GF-D8 (cell line): ENCODE measurements around the gene PCP2.

ENCODE experiments used
- DNase-seq: peaks from one replicate; lab custom pipeline; 2025; lab: John Stamatoyannopoulos, UW

Gene PCP2

DNA sequence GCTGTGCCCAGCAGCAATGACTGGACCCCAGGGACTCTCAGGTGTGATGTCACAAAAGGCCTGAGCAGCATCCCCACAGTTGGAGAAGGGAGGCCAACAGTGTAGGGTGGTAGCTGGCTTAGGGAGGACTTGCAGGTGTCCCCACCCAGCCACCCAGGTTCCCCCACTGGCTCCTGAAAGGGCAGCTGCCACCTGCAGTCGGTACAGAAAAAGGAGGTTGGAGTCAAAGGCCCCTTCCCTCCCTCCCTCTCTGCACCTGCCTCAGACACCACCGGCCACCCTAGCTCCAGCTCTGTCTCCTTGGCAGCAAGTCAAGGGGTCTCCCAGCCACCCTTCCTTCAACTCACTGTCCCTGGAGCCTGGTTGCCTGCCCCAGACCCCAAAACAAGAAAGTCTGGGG is at the start of gene PCP2:
Gene PCP2 (minus strand): TSS at position 22 of the 400 bp plus-strand sequence. CDS start 262 bp downstream, outside the sequence.
- DNase-seq = no peak

DNA sequence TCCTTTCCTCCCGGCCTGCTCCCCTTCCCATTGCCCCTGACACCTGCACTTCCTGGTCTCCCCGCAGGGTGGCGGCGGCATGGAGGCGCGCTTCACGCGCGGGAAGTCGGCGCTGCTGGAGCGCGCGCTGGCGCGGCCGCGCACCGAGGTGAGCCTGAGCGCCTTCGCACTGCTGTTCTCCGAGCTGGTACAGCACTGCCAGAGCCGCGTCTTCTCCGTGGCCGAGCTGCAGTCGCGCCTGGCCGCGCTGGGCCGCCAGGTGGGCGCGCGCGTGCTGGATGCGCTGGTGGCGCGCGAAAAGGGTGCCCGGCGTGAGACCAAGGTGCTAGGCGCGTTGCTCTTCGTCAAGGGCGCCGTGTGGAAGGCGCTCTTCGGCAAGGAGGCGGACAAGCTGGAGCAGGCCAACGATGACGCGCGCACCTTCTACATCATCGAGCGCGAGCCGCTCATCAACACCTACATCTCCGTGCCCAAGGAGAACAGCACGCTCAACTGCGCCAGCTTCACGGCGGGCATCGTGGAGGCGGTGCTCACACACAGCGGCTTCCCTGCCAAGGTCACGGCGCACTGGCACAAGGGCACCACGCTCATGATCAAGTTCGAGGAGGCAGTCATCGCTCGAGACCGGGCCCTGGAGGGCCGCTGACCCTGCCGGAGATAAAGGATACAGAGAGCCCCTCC is 48.8 kb upstream of the PCP2 start:
- DNase-seq = no peak

DNA sequence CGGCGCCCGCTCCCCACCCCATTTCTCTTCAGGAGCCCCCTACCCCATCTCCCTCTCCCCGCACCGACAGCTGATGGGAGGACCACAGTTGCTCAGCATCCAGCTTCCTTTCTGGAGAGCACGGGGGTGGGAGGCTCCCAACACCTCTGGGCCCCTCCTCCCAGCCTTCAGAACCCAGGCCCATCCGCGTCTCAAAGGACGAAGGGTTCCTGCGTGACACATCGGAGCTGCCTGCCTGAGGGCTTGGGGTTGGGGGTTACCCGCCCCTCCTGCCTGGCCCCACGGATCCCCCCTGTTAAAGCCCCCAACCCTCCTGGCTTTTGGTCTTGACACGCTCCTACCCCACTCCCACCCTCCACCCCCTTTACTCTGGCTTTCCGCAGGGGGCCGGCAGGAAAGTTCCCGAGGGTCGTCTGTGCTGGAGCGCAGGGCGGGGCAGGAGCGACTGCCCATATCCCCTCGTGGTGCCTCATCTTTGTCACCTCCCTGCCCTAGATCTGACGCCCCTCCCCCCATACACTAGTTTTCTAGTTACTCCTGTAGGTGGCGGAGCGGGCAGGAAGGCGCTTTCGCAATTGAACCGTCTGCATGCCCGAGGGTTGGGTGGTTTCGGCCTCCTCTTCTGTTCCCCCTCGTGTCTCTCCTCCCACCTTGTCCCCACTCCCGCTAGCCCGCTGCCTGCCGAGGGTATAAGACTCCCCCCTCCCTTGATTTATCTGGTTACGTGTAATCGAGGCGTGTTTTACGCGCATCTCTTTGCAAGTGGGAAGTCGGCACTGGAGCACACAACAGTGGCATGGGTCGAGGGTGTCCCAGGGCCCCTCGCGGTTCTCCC is 48.0 kb upstream of the PCP2 start:
- DNase-seq = peak; percentile 88

DNA sequence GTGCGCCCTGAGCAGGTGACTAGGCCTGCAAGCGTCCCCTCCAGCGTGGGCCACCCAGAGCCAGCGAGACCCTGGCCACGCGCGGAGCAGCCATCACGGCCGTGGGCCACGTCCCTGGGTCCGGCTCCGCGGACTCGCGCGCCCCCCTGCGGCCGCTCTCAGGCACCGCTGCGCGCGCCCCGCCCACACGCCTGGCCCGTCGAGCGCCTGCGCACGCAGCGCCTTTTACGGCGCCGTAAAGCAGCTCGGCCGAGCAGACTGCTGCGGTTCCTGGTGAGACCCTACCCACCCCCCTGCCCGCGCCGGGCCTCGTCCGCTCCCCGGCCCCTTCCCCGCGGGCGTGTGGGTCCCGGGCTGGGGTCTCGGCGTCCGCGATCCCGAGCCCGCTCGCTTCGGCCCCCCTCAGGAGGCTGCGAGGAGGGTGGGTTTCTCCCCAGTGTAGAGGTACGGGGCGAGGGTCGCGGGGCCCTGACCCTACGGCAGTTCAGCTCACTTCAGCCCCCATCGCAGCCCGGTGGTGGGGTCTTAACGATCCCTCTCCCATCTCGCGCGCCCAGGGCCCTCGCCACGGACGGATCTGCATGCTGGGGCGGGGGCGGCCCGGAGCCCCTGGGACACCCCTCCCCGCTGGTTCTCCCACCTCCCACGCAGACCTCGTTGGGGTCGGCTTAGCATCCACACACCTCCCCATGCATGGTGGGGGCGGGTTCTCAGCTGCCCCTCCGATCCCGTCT is 47.3 kb upstream of the PCP2 start, which contains the start of gene TRAPPC5:
Gene TRAPPC5 (plus strand): TSS at position 228 of the 734 bp plus-strand sequence. CDS start 1,421 bp downstream, outside the sequence.
- DNase-seq = peak; percentile 42

DNA sequence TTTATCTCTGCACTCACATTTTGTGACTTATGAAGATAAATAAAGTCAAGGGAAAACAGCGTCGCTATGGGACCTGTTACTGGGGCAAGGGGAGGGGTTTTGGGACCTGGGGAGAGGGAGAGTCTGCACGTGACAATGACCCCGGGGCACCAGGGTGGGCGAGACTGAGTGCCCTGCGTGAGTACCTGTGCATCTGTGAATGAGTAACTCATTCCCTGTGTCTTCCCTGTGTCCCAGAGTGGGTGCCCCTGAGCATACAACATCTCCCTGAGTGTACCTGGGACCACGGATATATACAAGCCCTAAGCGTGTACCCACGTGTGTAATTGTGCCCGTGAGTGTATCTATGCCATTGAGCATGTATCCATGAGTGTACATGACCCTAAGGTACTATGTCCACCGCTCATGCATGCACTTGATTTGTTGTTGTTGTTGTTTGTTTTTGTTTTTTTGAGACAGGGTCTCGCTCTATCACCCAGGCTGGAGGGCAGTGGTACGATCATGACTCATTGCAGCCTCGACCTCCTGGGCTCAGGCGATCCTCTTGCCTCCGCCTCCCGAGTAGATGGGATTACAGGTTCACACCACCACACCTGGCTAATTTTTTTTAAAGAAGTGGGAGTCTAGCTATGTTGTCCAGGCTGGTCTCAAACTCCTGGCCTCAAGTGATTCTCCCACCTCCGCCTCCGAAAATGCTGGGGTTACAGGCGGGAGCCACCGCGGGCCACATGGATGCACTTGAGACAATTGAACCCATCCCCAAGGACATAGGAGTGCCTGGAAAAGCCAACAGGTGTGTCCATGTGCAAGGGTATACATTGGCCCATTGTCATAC is 46.5 kb upstream of the PCP2 start:
- no peak for DNase-seq

DNA sequence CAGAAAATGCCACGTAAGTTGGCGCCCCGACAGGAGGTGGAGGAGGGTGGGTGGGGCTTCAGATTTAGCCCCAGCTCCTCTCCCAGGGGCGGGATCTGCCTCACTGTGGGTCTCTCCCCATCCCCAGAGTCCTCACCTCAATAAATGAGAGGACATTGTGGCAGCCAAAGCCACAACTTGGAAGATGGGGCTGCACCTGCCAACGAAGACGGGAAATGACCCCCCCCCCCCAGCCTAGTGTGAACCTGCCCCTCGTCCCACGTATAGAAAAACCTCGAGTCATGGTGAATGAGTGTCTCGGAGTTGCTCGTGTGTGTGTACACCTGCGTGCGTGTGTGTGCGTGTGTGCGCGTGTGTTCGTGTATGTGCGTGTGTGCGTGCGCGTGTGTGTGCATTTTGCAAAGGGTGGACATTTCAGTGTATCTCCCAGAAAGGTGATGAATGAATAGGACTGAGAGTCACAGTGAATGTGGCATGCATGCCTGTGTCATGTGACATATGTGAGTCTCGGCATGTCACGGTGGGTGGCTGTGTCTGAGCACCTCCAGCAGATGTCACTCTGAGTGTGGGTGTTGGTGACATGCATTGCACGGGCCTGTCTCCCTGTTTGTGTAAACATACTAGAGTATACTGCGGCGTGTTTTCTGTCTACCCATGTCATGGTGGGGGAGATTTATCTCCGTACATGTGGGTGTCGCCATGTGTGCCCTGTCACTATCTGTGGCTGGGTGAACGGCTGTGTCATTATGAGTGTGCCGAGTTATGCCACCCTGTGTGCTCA is 45.6 kb upstream of the PCP2 start:
- no peak for DNase-seq

DNA sequence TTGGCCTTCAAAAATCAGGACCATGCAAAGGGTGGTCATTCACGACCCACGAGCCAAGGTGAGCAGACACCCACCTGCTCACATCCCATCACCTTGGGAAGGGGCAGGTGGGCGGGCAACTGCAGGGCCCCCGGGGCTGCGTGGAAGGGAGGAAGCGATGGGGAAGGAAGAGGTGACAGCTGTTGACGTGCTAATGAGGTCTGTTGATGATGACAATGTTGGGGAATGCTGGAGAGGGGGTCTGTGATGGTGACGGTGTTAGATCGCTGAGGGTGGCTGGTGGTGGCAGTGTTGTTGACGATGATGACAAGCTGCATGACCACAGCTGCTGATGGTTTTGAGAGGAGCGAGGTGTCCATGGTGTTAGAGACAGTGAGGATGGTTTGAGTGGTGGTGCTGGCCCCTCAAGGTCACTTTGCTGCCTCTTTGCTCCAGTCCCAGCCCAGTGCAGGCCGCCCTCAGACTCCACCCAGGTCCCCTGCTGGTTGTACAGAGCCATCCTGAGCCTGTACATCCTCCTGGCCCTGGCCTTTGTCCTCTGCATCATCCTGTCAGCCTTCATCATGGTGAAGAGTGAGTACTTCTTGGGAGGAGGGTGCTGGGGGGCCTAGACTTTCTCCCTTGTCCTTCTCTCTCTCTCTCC is 44.3 kb upstream of the PCP2 start:
- DNase-seq = peak; percentile 4

DNA sequence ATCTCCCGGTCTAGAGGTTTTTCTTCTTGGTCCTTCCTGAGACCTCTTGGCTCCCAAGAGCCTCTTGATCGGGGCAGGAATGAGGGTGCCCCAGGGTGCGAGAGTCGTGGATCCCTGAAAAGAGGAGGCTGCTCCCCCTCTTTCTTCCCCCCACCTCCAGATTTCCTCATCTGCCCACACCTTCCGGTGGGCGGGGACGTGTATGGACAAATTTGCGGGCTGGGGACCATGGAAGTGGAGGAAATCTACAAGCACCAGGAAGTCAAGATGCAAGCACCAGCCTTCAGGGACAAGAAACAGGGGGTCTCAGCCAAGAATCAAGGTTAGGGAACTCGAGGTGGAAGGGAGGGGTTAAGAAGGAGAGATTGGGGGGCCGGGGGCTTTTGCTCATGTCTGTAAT is 43.3 kb upstream of the PCP2 start, which contains the start of gene MCEMP1:
Gene MCEMP1 (plus strand): TSS at position 237 of the 400 bp plus-strand sequence. CDS start 31 bp downstream, at position 268.
- peak; percentile 64 for DNase-seq

DNA sequence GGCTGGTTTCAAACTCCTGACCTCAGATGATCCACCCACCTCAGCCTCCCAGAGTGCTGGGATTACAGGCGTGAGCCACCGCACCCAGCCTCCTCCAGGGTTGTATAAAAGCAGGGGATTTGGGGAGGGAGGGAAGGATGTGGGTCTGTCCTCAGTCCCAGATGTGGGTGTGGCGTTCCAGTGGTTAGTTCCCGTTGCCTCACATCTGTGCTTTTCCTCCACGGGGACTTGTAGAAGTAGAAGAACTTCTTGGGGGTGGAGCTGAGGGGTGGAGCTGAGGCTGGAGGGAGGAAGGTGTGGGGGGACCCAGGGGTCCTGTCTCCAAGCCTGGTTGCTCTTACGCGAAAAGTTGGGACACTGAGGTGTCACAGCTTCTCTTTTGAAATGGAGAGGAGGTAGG is 42.9 kb upstream of the PCP2 start:
- peak; percentile 96 for DNase-seq

DNA sequence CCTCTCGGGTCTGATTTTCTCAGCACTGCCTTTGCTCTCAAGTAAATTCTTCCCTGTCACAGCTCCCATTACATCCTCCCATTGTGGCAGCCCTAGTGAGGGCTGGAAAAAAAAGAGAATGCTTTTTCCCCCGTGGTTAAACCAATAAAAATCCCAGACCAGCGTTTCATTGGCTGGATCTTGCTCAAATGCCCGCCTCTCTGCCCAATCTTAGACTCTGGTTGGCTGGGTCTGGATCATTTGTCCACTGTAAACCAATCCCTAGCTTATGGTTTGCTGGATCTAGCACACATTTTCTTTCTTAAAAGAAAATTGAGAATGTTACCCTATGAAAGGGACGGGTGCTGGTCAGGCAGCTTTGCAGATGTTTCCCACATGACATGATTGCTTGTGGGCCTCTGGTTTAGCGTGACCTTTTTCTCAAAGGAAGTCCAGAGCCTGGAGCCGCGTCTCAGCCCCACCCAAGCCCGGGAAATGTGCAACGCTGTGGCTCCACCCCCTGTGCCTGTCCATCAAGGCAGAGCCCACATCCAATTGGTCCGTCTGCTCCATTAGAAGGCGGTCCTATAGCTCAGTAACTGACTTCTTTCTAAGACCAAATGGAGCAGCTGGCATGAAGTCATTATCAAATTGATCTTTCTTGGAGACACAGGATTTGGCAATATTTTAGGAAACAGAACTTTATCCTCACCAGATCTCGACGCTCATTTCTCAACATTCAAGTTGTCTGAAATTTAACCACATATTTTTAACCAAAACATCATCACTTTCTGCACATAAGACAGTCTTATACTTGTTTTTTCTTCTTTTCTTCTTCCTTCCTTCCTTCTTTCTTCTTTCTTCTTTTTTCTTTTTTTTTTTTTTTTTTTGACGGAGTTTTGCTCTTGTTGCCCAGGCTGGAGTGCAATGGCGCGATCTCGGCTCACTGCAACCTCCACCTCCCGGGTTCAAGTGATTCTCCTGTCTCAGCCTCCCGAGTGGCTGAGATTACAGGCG is 40.8 kb upstream of the PCP2 start:
- peak; percentile 99 for DNase-seq

DNA sequence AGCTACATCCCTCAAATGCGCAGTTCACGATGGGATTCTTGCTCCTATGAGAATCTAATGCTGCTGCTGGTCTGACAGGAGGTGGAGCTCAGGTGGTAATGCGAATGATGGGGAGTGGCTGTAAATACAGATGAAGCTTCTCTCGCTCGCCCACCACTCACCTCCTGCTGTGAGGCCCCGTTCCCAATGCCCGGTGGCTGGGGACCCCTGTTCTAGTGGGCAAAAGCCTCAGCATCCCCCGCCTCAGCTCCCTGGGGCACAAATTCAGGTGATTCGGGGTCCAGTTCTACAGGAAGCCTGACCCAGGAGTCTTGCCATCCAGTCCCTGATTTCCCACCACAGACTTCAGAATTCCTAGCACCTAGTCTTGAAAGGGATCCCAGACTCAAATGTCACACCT is 39.0 kb upstream of the PCP2 start:
- DNase-seq = no peak

DNA sequence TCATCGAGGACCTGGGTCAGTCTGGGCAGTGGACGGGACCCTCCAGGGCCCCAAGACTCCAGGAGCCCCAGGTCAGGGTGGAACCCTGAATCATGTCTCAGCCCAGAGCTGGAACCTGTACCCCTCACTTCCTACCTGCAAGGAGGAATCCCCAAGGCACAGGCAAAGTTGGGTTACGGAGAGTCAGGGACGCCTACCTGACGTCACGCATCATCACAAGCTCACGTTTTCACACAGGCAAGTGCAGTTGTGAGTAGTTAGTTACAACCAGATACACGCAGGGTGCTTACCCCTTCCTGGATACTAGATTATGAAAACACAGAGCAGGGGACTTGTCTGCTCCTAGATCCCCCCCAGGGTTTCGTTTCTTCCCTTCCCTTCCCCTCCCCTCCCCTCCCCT is 37.3 kb upstream of the PCP2 start:
- no peak for DNase-seq

DNA sequence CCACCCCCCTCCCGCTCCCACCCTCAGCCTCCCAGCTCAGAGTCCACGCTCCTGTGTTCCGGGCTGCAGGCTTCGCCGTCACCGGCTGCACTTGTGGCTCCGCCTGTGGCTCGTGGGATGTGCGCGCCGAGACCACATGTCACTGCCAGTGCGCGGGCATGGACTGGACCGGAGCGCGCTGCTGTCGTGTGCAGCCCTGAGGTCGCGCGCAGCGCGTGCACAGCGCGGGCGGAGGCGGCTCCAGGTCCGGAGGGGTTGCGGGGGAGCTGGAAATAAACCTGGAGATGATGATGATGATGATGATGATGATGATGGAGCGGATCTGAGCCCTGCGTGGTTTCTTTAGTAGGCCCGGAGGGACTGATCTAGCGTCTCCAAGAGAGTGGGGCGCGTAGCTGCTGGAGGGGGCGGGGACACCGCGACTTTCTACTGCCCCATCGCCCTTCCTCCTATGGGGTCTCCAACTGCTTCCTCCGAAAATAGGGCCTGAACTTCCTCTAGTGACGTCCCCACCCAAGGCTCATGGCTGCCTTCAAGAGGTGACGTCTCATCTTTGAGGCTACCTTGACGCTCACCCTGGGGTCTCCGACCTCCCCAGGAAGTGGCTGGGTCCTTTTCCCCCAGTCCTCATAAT is 36.7 kb upstream of the PCP2 start:
- no peak for DNase-seq

DNA sequence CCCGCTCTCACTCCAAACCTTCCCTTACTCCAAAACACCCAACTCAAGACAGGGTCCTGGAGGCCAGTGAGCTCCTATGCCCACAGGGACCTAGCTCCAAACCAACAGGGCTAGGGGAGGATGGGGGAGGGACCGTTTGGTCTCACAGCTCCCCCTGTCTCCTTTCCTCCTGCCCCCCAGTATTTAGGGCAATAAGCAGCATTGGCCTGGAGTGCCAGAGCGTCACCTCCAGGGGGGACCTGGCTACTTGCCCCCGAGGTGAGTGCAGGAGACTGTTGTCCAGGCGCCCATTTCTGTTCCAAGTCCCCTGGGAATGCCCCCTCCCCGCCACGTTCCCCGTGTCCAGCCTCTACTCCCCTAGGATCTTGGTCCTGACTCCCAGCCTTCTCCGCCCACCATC is 36.1 kb upstream of the PCP2 start:
- no peak for DNase-seq

DNA sequence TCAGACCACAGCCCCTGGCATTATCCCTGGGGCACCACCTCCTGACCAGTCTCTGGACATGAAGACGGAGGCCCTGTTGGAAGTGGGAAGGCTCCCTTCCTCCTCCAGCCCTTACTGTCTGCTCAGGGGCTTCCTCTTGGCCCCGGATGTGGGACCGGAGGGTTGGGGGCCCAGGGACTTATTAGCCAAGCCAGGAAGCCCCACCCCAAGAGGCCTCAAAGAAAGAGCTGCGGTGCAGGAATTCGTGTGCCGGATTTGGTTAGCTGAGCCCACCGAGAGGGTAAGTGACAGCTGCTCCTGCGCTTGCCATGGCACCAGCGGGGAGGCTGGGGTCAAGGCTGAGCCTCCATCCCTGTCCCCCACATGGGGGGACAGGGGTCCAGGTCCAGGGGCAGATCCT is 35.3 kb upstream of the PCP2 start, which contains the start of gene RETN:
Gene RETN (plus strand): TSS at position 208 of the 400 bp plus-strand sequence. CDS start 278 bp downstream, outside the sequence.
- DNase-seq = peak; percentile 7

DNA sequence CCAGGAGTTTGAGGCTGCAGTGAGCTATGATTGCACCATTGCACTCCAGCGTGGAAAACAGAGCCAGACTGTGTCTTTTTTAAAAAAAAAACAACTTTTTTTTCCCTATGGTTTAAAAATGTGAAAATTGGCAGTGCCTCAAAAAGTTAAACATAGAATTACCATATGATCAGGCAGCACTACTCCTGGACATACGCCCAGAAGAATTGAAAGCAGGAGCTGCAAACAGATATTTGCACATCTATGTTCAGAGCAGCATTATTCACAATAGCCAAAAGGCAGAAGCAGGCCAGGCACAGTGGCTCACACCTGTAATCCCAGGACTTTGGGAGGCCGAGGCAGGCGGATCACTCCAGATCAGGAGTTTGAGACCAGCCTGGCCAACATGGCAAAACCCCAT is 31.6 kb upstream of the PCP2 start:
- DNase-seq = no peak

DNA sequence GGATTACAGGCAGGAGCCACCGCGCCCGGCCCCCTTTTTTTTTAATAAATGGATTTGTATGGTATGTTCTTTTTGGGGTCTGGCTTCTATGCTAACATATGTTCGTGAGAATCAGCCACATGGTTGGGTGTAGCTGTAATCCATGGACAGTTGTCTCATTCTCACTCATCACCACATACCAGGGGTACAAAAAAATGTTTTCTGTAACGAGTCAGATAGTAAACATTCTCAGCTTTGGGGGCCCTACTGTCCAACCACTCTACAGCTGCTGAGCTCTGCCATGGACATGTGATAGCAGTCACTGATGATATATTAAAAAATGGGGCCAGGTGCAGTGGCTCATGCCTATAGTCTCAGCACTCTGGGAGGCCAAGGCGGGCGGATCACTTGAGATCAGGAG is 30.2 kb upstream of the PCP2 start:
- DNase-seq = no peak

DNA sequence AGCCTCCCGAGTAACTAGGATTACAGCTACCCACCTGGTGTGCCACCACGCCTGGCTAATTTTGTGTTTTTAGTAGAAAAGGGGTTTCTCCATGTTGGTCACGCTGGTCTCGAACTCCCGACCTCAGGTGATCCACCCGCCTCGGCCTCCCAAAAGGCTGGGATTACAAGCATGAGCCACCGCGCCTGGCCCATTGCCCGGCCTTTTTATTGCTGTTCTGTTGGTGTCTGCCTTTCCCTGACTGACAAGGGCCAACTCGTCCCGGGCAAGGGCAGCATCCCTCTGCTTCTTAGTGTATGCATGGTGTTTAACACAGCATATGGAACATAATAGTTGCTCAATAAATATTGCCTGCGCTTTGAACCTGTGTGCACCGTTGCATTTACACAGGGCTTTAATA is 29.1 kb upstream of the PCP2 start:
- no peak for DNase-seq
